ENCODE results near the gene ZBTB7B. TPM values are rescaled to one million over a fixed set of nuclear protein-coding genes. Genes with fewer than 3 reads are reported as not detected.

The ZBTB7B gene
- total and polyA plus RNA-seq, 9 of the 15 experiments (the other 6 are each of a cell fraction or from before 2014, with no cell fraction given): 0.04 to 46.5 (median 15.2) TPM

- TF ChIP-seq GATAD2B (IDR thresholded peaks at IDR 0.05; ENCODE audit: borderline replicate concordance) (no peak), USF1 (CRISPR knock-in tag; IDR thresholded peaks at IDR 0.05) (peak; percentile 96), MXI1 (IDR thresholded peaks at IDR 0.05; ENCODE audit: low read depth, low read length) (no peak; the same call in 1 of the 2 replicates), ELF1 (tag; IDR thresholded peaks at IDR 0.05) (peak; percentile 88), HLTF (IDR thresholded peaks at IDR 0.05) (peak; percentile 80; the same call in 1 of the 2 replicates), ZNF449 (CRISPR knock-in tag; IDR thresholded peaks at IDR 0.05) (no peak), NCOR1 (IDR thresholded peaks at IDR 0.05) (no peak), E2F8 (IDR thresholded peaks at IDR 0.05; ENCODE audit: low read depth, partially characterized antibody) (peak; percentile 98), ZNF41 (CRISPR knock-in tag; conservative IDR thresholded peaks at IDR 0.05) (0 out of 2 replicates have a peak, but pooled peaks have one; percentile 25), ZNF263 (CRISPR knock-in tag; IDR thresholded peaks at IDR 0.05; ENCODE audit: borderline replicate concordance) (no peak), KDM5B (IDR thresholded peaks at IDR 0.05; ENCODE audit: insufficient replicate concordance, low read depth, low read length) (peak; percentile 63), SNIP1 (IDR thresholded peaks at IDR 0.05; ENCODE audit: low read depth) (no peak), ARNT (IDR thresholded peaks at IDR 0.05) (peak; percentile 12 to 57; a peak in 1 of 4 replicates), ZFX (CRISPR knock-in tag; IDR thresholded peaks at IDR 0.05) (peak; percentile 50), NRF1 (conservative IDR thresholded peaks at IDR 0.05 in 1 of 2, IDR thresholded peaks at IDR 0.05 in 1 of 2) (peak; percentile 29 to 50; a peak in 3 of 4 replicates), ZNF398 (CRISPR knock-in tag; IDR thresholded peaks at IDR 0.05) (no peak), TCF3 (CRISPR knock-in tag; IDR thresholded peaks at IDR 0.05) (no peak), YY1 (IDR thresholded peaks at IDR 0.05; ENCODE audit: borderline replicate concordance in 1 of 3, control insufficient read depth in 1 of 3, extremely low read depth in 1 of 3, insufficient read depth in 3 of 3, insufficient read length in 1 of 3, insufficient replicate concordance in 2 of 3, low read depth in 1 of 3, low read length in 2 of 3) (peak in 1 of 3 experiments; percentile 54), NEUROD1 (IDR thresholded peaks at IDR 0.05; ENCODE audit: borderline replicate concordance, low read depth, low read length, partially characterized antibody) (peak; percentile 99), FOSL1 (tag; conservative IDR thresholded peaks at IDR 0.05) (no peak)
Observed at GRCh38 chr1:154982897-154983648, 19.5 kb upstream of the ZBTB7B start, which contains the start of gene FLAD1 (continued).

All from K562 (cell line).